ENCODE results near the gene ZNF846.
"Not testable (repeated sequence)": the region's sequence is repeated elsewhere in the genome, so short reads cannot be mapped to it uniquely, and the experiment has no call there.

DNA sequence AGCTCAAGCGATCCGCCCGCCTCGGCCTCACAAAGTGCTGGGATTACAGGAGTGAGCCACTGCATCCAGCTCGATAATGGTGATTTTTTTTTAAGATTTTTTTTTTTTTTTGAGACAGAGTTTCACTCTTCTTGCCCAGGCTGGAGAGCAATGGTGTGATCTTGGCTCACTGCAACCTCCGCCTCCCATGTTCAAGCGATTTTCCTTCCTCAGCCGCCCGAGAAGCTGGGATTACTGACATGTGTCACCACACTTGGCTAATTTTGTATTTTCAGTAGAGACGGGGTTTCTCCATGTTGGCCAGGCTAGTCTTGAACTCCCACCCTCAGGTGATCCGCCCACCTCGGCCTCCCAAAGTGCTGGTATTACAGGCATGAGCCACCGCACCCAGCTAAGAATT is 20.1 kb upstream of the ZNF846 start:
- TF ChIP-seq, protein P1, sequence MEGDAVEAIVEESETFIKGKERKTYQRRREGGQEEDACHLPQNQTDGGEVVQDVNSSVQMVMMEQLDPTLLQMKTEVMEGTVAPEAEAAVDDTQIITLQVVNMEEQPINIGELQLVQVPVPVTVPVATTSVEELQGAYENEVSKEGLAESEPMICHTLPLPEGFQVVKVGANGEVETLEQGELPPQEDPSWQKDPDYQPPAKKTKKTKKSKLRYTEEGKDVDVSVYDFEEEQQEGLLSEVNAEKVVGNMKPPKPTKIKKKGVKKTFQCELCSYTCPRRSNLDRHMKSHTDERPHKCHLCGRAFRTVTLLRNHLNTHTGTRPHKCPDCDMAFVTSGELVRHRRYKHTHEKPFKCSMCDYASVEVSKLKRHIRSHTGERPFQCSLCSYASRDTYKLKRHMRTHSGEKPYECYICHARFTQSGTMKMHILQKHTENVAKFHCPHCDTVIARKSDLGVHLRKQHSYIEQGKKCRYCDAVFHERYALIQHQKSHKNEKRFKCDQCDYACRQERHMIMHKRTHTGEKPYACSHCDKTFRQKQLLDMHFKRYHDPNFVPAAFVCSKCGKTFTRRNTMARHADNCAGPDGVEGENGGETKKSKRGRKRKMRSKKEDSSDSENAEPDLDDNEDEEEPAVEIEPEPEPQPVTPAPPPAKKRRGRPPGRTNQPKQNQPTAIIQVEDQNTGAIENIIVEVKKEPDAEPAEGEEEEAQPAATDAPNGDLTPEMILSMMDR (IDR thresholded peaks at IDR 0.05): not testable (repeated sequence)
- not testable (repeated sequence) for TF ChIP-seq POLR2AphosphoS5 (IDR thresholded peaks at IDR 0.05)

Measured in gastroesophageal sphincter (tissue), 3 donors.